Panc1 (cell line): Measurements from ENCODE around the gene NDEL1. TPM values are rescaled to one million over a fixed set of nuclear protein-coding genes. Genes with fewer than 3 reads are reported as not detected.

Source experiments
- ATAC-seq: fragments of 200-7000 bp; cut with Tn5 transposase; 2 replicates; pipeline ENCODE4 v1.9.1; 2020; ENCODE audit warnings: mild to moderate bottlenecking, moderate library complexity
- BruUV-seq: library from RNA; stranded (reverse); fragments of 400-500 nt; replicated peaks from 2 replicates; lab custom pipeline; 2021; lab: Mats Ljungman, UMichigan
- CTCF ChIA-PET: fragments of 300-600 bp; sonication (Branson Sonifier 250); formaldehyde crosslinking; loops from one replicate; lab custom pipeline; 2022; ENCODE audit warnings: antibody characterized with exemption; lab: Charles Lee
- POLR2A ChIA-PET: fragments of 300-600 bp; sonication (Branson Sonifier 250); formaldehyde crosslinking; loops from one replicate; lab custom pipeline; 2022; ENCODE audit warnings: antibody characterized with exemption; lab: Charles Lee
- DNase-seq: peaks from one replicate; pipeline ENCODE4 v3.0.0-alpha.2; 2010; ENCODE audit warnings: low read depth, low spot score
- H3K27ac ChIP-seq: 2 replicates; pipeline ENCODE4 v1.5.1; 2011; ENCODE audit warnings: mild to moderate bottlenecking, low read length, inconsistent platforms
- H3K27me3 ChIP-seq: fragments of 200-500 bp; sonication (Bioruptor generic); 2 replicates; pipeline ENCODE4 v1.6.0; 2014; ENCODE audit warnings: low read length, inconsistent platforms; ENCODE audit not compliant: control insufficient read depth, insufficient read depth
- H3K36me3 ChIP-seq: fragments of 200-500 bp; sonication (Bioruptor generic); 2 replicates; pipeline ENCODE4 v1.5.1; 2014; ENCODE audit warnings: inconsistent platforms, mild to moderate bottlenecking, low read length, moderate library complexity; ENCODE audit not compliant: control insufficient read depth, insufficient read depth
- H3K4me1 ChIP-seq: 2 replicates; pipeline ENCODE4 v1.5.1; 2011; ENCODE audit warnings: inconsistent platforms, mild to moderate bottlenecking, low read length, moderate library complexity; ENCODE audit not compliant: control insufficient read depth, insufficient read depth
- H3K4me3 ChIP-seq, 2 experiments: 2 replicates each; pipeline ENCODE4 v1.5.1; 2011 to 2012; ENCODE audit warnings: low read depth in 2 of 2, low read length in 2 of 2, mild to moderate bottlenecking in 2 of 2, inconsistent platforms in 1 of 2, moderate library complexity in 1 of 2
- H3K9me3 ChIP-seq: fragments of 200-500 bp; sonication (Bioruptor generic); 2 replicates; pipeline ENCODE4 v1.5.1; 2014; ENCODE audit warnings: low read depth, mild to moderate bottlenecking, inconsistent platforms, low read length, moderate library complexity; ENCODE audit not compliant: control insufficient read depth, insufficient read depth
- CTCF ChIP-seq: fragments of 450-650 bp; IDR thresholded peaks from 2 replicates; pipeline ENCODE4 v1.5.1; 2017; ENCODE audit warnings: mild to moderate bottlenecking
- POLR2AphosphoS5 ChIP-seq: IDR thresholded peaks from 2 replicates; pipeline ENCODE4 v1.6.1; 2012; ENCODE audit warnings: mild to moderate bottlenecking, low read depth, low read length, moderate library complexity
- REST ChIP-seq, 2 experiments: IDR thresholded peaks; 2 replicates each; pipeline ENCODE4 v1.6.1; 2011 to 2012; ENCODE audit warnings: low read depth in 2 of 2, control low read depth in 1 of 2, low read length in 1 of 2, mild to moderate bottlenecking in 1 of 2, moderate library complexity in 1 of 2; ENCODE audit not compliant: insufficient read depth in 1 of 2
- SIN3A ChIP-seq: IDR thresholded peaks from 2 replicates; pipeline ENCODE4 v1.6.1; 2012; ENCODE audit warnings: low read depth, mild to moderate bottlenecking, low read length, moderate library complexity, borderline replicate concordance; ENCODE audit not compliant: insufficient read depth
- TCF7L2 ChIP-seq: IDR thresholded peaks from 2 replicates; pipeline ENCODE4 v1.6.1; 2011; ENCODE audit warnings: mild to moderate bottlenecking, low read depth, low read length, inconsistent platforms
- in situ Hi-C: cut with HindIII; loops from 2 replicates; pipeline ENCODE4 v1.10.0; 2016; ENCODE audit warnings: low sequenced_read_pairs, low pct_unique_long_range_greater_than_20kb
- intact Hi-C: fragments of 100-400 bp; cut with micrococcal nuclease; formaldehyde crosslinking; loops from one replicate; pipeline ENCODE4 v1.10.0; 2022; ENCODE audit not compliant: unreplicated experiment
- total RNA-seq: library from RNA; stranded (reverse); gene quantifications from one replicate; pipeline ENCODE4 v1.2.1, GENCODE V29; 2021; ENCODE audit not compliant: unreplicated experiment

Gene NDEL1
- total RNA-seq, 1 experiment from 2014 or later = 44.8 TPM

- no peak for DNase-seq
- H3K4me1 ChIP-seq = 0 out of 2 replicates have a peak, but pooled peaks cover 1% of the 10 kb centered on the region
- ChIA-PET POLR2A (no interaction called here), CTCF (interaction anchor here (0.7 kb wide), 1 partner anchor 174 kb away, joined by 3 read pairs; no protein-coding TSS in a partner anchor)
- peaks cover 2% of the 10 kb centered on the region; the same call in 1 of the 2 replicates for H3K27me3 ChIP-seq
- ATAC-seq = no peak
- in situ Hi-C loops (no loop called here), intact Hi-C loops (no loop called here)
- H3K9me3 ChIP-seq = no peaks in the 10 kb centered on the region
- TF ChIP-seq CTCF (no peak), REST (IDR thresholded peaks at IDR 0.05; ENCODE audit: insufficient read depth in 1 of 2, low read depth in 2 of 2, low read length in 1 of 2) (peak in 1 of 2 experiments; percentile 29; a peak in 1 of 4 replicates), POLR2AphosphoS5 (no peak)
- BruUV-seq = no TSS peak
- no peaks in the 10 kb centered on the region for H3K36me3 ChIP-seq
- no peak overlapping the region for H3K4me3 ChIP-seq
- no peak overlapping the region for H3K27ac ChIP-seq
Observed at GRCh38 chr17:8398980-8399379, 36.7 kb upstream of the NDEL1 start.

DNA sequence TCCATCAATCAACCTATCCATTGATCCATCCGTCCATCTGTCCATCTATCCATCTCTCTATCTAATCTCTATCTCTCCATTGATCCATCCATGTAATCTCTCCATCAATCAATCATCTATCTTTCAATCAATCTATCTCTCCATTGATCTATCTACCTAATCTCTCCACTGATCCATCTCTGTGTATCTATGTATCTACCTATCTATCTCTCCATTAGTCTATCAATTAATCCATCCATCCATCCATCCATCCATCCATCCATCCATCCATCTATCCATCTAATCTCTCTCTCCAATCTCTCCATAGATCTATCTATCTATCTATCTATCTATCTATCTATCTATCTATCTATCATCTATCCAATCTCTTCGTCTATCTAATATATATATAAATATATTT is 34.6 kb upstream of the NDEL1 start:
- in situ Hi-C loops (no loop called here), intact Hi-C loops (no loop called here)
- Histone ChIP-seq H3K9me3 (no peaks in the 10 kb centered on the region), H3K27me3 (peaks cover 2% of the 10 kb centered on the region; the same call in 1 of the 2 replicates), H3K27ac (no peak overlapping the region), H3K36me3 (no peaks in the 10 kb centered on the region), H3K4me3 (no peak overlapping the region), H3K4me1 (no peaks in the 10 kb centered on the region)
- DNase-seq (no peak), ATAC-seq (no peak)
- POLR2A ChIA-PET = no interaction called here
- no TSS peak for BruUV-seq
- CTCF ChIA-PET = no interaction called here
- no peak for TF ChIP-seq POLR2AphosphoS5
- no peak for TF ChIP-seq REST (IDR thresholded peaks at IDR 0.05; ENCODE audit: insufficient read depth in 1 of 2, low read depth in 2 of 2, low read length in 1 of 2)
- TF ChIP-seq SIN3A = no peak
- TF ChIP-seq TCF7L2 = no peak
- TF ChIP-seq CTCF = no peak
